Loucy (cell line): ENCODE data around the gene PALB2.

Source experiments
- H2AFZ ChIP-seq: fragments of 200-600 bp; sonication (generic); 2 replicates; pipeline ENCODE4 v1.6.0; 2016; ENCODE audit warnings: antibody characterized with exemption, mild to moderate bottlenecking, low read length, moderate library complexity
- H3F3A ChIP-seq: fragments of 200-600 bp; 2 replicates; pipeline ENCODE4 v1.6.0; 2016; ENCODE audit warnings: antibody characterized with exemption, low read depth, mild to moderate bottlenecking
- H3K27me3 ChIP-seq: fragments of 200-600 bp; sonication (generic); 2 replicates; pipeline ENCODE4 v1.6.1; 2014; ENCODE audit warnings: low read length, mild to moderate bottlenecking; ENCODE audit not compliant: insufficient read depth, poor library complexity, severe bottlenecking
- H3K36me3 ChIP-seq: fragments of 200-600 bp; sonication (generic); 2 replicates; pipeline ENCODE4 v1.6.1; 2016; ENCODE audit warnings: low read length; ENCODE audit not compliant: insufficient read depth
- H3K4me1 ChIP-seq: fragments of 200-600 bp; sonication (generic); 2 replicates; pipeline ENCODE4 v1.5.1; 2014; ENCODE audit warnings: low read length, mild to moderate bottlenecking; ENCODE audit not compliant: insufficient read depth, poor library complexity, severe bottlenecking
- H3K4me2 ChIP-seq: fragments of 200-600 bp; sonication (generic); 2 replicates; pipeline ENCODE4 v1.6.0; 2014; ENCODE audit warnings: antibody characterized with exemption, low read length, low read depth, mild to moderate bottlenecking; ENCODE audit not compliant: poor library complexity, severe bottlenecking
- H3K4me3 ChIP-seq: fragments of 200-600 bp; sonication (generic); 2 replicates; pipeline ENCODE4 v1.5.1; 2014; ENCODE audit warnings: low read length, mild to moderate bottlenecking, mixed read lengths; ENCODE audit not compliant: poor library complexity, severe bottlenecking
- H3K79me2 ChIP-seq: fragments of 200-600 bp; sonication (generic); 2 replicates; pipeline ENCODE4 v1.6.1; 2014; ENCODE audit warnings: low read length; ENCODE audit not compliant: insufficient read depth
- H3K9ac ChIP-seq: fragments of 200-600 bp; sonication (generic); 2 replicates; pipeline ENCODE4 v1.6.0; 2014; ENCODE audit warnings: mild to moderate bottlenecking, low read depth, low read length, moderate library complexity; ENCODE audit not compliant: poor library complexity, severe bottlenecking
- H3K9me2 ChIP-seq: fragments of 200-600 bp; sonication (generic); replicated peaks from 2 replicates; pipeline ENCODE4 v1.6.1; 2016; ENCODE audit warnings: low read depth, low read length, mixed read lengths
- H3K9me3 ChIP-seq: fragments of 200-600 bp; sonication (generic); 2 replicates; pipeline ENCODE4 v1.6.1; 2014; ENCODE audit warnings: mild to moderate bottlenecking, antibody characterized with exemption, low read length, low read depth; ENCODE audit not compliant: insufficient read depth
- H4K20me1 ChIP-seq: fragments of 200-600 bp; sonication (generic); 2 replicates; pipeline ENCODE4 v1.6.0; 2014; ENCODE audit warnings: antibody characterized with exemption, low read length, mild to moderate bottlenecking; ENCODE audit not compliant: insufficient read depth, poor library complexity, severe bottlenecking
- CTCF ChIP-seq: fragments of 200-600 bp; sonication (generic); conservative IDR thresholded peaks from 2 replicates; pipeline ENCODE4 v1.5.1; 2014; ENCODE audit warnings: mild to moderate bottlenecking, antibody characterized with exemption, low read length
- EZH2phosphoT487 ChIP-seq: fragments of 200-600 bp; IDR thresholded peaks from 2 replicates; pipeline ENCODE4 v1.6.1; 2018; ENCODE audit warnings: antibody characterized with exemption, mild to moderate bottlenecking, moderate library complexity, borderline replicate concordance

PALB2 gene

GRCh38 chr16:23581764-23582163 lies 59.3 kb downstream of the PALB2 start:
- Histone ChIP-seq H3K9me2 (no peaks in the 10 kb centered on the region), H3K36me3 (peaks cover 51% of the 10 kb centered on the region), H3K79me2 (no peaks in the 10 kb centered on the region), H2AFZ (no peak overlapping the region), H3K9ac (no peak overlapping the region), H3K27me3 (no peaks in the 10 kb centered on the region), H4K20me1 (no peaks in the 10 kb centered on the region), H3K4me1 (no peaks in the 10 kb centered on the region), H3K9me3 (no peaks in the 10 kb centered on the region), H3F3A (no peaks in the 10 kb centered on the region), H3K4me2 (no peak overlapping the region), H3K4me3 (no peak overlapping the region)
- TF ChIP-seq EZH2phosphoT487, result no peak
- TF ChIP-seq CTCF, result no peak

GRCh38 chr16:23580391-23580790 lies 60.7 kb downstream of the PALB2 start:
- H3K36me3 ChIP-seq, result peaks cover 44% of the 10 kb centered on the region

GRCh38 chr16:23579371-23579770 lies 61.7 kb downstream of the PALB2 start:
- Histone ChIP-seq H3K4me3 (no peak overlapping the region), H4K20me1 (no peaks in the 10 kb centered on the region)

More at GRCh38 chr16:23580391-23580790, 60.7 kb downstream of the PALB2 start:
- Histone ChIP-seq H3K79me2 (no peaks in the 10 kb centered on the region), H3K4me1 (no peaks in the 10 kb centered on the region), H3K4me2 (no peak overlapping the region), H4K20me1 (no peaks in the 10 kb centered on the region), H3K9me2 (no peaks in the 10 kb centered on the region), H3K4me3 (no peak overlapping the region), H3K27me3 (no peaks in the 10 kb centered on the region), H2AFZ (no peak overlapping the region), H3K9ac (no peak overlapping the region), H3K9me3 (no peaks in the 10 kb centered on the region), H3F3A (no peaks in the 10 kb centered on the region)
- TF ChIP-seq EZH2phosphoT487, result no peak
- no peak for TF ChIP-seq CTCF

More at GRCh38 chr16:23579371-23579770, 61.7 kb downstream of the PALB2 start:
- Histone ChIP-seq H3K9me2 (no peaks in the 10 kb centered on the region), H3K9me3 (no peaks in the 10 kb centered on the region), H3K9ac (no peak overlapping the region), H3K27me3 (no peaks in the 10 kb centered on the region), H3K4me1 (no peaks in the 10 kb centered on the region), H3K4me2 (no peak overlapping the region), H3K79me2 (no peaks in the 10 kb centered on the region), H3F3A (no peaks in the 10 kb centered on the region), H3K36me3 (peaks cover 34% of the 10 kb centered on the region), H2AFZ (no peak overlapping the region)
- TF ChIP-seq EZH2phosphoT487 (no peak), CTCF (no peak)
